Fibroblast of skin of scalp (primary cell): ENCODE data around the gene RBM18.

Experiments
- DNase-seq: peaks from one replicate; pipeline ENCODE4 v3.0.0-alpha.2; 2013

Gene RBM18

GRCh38 chr9:122221183-122221811 lies 43.3 kb downstream of the RBM18 start:
- no peak for DNase-seq

DNA sequence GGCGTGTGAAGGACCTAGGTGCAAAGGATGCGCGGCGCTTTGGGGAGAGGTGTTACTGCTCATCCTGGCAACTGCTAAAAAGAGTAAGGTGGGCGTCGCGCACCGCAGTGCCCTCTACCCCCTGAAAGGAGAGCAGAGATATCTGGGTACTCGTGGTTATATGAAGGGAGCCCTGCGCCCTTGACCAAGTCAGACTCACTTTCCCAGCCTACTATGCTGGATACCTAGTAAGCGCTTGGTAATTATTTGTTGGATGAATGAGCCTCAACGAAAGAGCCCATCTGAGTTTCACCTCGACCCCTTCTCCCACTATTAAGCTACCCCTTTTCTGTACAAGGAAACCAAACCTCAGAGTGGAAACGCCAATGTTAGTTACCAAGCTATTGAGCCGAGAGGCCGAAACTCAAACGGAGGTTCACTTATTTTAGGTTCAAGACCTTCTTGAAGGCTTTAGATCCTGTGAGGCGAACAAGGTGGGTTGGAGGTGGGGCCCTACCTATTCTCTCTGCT lies 43.9 kb downstream of the RBM18 start:
- no peak for DNase-seq

DNA sequence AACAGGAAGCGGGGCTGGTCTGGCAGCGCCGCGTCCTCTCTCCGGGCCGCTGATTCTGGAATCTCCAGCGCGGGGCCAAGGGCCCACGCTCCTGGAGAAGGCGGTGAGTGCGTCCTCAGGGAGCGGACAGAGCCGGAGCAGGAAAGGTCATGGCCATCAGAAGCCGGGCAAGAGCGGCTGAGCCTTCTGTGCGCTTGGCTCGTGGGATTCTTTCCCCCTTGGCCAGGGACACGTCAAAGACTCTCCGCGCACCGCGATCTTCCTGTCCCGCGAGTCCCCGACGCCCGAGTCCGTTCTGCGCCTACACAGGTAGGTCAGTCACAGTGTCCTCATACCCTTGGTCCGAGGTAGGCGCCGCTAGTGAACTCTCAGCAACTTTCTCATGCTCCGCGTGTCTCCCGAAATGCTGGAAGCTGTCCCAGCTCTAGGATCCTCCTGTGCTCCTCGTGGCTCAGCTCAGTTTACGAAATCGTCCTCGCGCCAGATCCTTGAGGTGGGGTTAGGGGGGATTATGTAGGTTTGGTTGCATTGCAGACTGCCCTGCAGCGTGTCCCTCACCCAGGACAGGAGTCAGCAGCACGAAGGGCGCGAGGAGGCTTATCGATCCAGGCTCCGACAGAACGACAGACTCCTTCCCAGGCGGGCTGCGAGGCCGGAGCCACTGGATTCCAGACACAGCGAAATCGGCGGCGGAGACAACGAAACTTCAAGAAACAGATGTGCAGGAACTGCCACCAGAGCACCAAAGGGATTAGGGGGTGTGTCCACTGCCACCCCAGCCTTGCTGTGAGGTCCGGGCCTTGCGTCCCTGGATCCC lies 44.6 kb downstream of the RBM18 start:
- DNase-seq = no peak

DNA sequence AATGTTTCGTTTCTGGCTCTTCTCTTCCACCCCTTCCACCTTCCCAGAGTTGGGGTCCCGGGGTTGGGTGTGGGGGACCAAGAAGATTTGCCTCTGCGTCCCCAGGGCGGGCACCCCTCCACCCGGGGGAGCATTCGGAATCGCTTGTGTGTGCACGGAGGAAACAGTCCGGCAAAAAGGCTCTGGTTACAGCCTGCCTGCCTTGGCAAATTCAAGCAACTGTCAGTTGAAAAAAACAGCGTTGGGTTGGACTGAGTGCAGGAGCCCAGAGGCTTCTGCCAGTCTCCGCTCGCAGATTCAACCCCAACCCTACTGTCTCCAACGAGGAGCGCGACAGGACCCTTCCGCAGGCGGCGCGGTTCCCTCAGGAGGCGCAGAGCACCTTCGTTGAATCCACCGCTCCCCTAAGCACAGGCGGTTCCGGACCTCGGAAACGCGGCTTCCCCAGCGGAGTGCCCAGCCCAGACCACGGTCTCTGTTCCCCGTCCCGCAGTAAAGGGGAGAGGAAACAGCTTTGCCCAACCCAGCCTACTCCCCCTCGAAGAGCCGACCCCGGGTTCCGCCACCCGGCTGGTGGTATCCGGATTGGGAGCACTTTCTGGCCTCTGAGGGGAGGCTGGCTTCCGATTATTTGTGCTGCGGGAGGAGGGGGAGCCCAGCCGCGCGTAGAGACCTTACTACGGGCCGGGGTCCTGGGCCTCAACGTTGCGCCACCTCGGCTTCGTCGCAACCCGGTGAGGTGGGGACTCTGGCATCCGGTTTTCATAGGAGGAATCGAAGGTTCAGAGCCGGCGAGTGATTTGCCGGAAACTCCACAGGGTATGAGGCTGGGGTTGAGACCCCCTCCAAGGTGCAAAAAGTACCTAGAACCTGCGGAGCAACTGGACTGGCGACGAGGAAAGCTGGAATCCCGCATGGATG lies 45.4 kb downstream of the RBM18 start:
- no peak for DNase-seq

DNA sequence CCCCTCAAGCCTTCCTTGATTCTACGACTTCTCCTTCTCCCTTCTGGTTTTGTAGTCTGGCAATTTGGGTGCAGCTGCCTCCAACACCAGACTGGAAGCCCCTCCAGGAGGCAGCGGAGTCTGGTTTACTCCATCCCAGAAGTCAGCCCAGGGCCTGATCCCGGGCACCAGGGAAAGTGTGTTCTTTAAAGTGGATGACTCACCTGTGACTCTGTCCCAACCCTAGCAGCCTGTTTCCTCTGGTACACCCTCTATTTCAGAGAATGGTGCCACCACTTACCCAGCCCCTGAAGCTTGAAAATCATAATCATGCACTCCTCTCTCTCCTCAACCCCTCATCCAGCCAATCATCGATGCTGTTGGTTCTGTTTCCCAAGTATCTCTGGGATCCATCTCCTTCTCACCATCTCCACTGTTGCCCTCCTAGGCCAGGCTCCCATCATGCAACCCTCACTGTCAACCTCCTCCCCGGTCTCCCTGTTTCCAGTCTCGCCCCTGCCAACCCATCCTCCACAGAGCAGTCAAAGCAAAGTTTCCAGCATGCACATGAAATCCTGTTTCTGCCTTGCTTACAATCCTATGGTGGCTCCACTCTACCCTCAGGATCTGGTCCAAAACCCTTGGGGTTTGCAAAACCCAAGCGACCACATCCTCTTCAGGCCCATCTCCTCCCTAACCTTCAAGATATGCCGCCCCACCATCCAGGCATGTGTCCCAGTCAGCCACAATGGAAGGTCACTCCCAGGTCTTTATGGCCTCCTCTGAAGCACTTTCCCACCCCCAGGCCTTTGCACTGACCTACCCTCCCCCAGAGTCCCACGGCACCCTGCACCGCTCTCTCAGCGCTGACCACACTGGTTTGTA lies 46.3 kb downstream of the RBM18 start:
- no peak for DNase-seq

GRCh38 chr9:122217640-122218039 lies 47.0 kb downstream of the RBM18 start:
- DNase-seq = no peak

- no peak for DNase-seq
Observed at GRCh38 chr9:122216798-122217418, 47.7 kb downstream of the RBM18 start.

DNA sequence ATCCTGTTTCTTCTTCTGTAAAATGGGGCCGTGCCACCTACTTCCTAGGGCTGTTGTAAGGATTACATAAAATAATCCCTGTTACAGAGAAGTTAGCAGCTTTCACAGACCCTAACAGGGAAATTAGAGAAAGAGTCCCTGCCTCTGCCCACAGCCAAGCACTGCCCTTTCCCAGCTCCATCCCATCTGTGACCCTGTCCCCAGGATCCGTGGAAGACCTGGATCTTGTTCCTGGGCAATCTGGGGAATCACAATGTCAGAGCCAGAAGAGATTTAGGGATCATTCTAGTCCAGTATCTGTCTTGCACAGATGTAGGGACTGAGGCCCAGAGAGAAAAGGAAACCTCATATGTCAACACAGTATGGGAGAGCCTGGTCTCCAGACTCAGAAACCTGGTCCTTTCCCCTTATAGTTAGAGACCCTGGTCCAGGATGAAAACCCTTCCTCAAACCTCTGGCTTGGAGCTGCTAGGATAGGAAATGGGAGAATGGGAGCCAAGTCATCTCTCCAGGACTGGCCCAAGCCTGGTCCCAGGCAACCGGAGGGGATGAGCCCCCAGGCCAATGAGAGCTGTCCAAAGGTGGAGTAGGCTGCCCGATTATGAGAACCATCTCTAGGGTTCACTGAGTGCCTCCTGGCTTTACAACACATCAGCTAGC lies 48.4 kb downstream of the RBM18 start:
- DNase-seq = no peak

DNA sequence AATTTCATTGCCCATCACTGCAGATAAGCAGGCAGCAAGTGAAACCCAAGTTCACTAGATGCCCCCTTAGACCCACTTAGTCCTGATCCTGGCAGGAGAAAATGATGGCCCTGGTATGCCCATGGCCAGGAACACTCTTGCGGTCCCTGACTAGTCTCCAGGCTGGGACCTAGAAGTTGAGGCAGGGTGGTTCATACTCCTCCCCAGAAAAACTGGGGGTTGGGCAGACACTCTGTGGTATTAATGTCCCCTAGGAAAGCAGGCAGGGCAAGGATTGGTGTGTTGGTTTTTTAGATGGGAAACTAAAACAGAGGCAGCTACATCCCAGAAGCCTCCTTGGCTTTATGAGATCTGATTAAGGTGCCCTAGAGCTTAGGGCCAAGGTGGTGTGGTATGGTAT lies 49.0 kb downstream of the RBM18 start:
- DNase-seq = no peak

DNA sequence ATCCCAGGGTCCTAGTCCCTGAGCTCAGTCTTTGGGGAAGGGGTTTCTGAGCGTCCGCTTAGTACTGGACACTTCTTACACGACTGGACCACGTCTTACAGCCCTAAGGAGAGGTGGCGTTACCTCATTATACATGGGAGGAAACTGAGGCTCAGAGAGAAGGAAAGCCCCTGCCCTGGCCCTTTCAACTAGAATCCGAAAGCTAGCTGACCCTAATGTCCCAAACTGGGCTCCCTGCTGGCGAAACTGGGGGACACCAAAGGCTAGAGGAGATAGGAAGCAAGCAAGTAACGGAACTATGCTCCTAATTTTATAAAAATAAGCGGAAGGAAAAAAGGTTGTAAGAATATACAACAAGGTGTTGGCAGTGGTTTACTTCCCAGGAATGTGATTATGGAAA lies 50.1 kb downstream of the RBM18 start:
- no peak for DNase-seq

- DNase-seq = no peak
Observed at GRCh38 chr9:122213589-122214413, 50.8 kb downstream of the RBM18 start.

DNA sequence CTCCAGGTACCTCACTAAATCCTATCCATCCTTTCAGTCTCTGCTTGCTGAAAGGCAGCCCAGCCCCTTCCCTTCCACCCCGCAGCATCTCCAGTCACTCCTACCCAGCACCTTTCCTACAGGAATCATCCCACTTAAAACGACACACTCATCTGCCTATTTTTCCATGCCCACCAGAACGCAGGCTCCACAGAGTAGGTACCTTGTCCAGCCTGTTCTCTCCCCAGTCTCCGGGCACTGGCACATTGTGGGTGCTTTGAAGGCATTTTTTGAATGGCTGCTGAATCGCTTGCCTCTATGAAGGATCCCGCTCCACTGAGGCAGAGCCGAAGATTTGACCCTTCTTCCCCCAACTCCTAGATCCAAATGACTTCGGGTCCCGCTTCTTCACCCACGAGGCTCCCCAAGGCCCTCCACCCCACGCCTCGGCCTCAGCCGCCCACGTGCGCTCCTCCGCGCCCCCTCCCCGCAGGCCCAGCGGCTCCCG lies 51.5 kb downstream of the RBM18 start:
- no peak for DNase-seq

DNA sequence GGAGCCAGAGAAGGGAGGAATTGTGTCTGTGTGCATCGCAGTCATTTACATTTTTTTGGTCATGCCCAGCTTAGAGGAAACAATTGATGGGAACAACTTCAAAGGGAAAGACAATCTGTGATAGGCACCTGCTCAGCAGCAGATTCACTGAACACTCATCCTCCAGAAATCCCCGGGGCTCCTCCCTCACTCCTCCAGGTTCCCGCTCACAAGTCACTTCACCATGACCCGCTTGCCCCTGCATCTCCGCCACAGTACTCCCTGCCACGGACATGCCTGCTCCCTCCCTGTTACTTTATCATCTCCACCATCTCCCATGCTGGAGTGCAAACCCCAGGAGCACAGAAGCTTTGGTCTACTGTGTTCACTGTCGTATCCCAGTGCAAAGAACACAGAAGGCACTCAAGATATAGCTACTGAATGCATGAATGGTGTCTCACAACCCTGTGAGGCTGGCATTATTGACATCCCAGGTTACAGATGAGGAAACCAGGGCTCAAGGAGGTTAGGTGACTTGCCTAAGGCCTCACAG lies 52.1 kb downstream of the RBM18 start:
- DNase-seq = no peak

GRCh38 chr9:122209451-122209850 lies 55.2 kb downstream of the RBM18 start:
- DNase-seq = no peak

DNA sequence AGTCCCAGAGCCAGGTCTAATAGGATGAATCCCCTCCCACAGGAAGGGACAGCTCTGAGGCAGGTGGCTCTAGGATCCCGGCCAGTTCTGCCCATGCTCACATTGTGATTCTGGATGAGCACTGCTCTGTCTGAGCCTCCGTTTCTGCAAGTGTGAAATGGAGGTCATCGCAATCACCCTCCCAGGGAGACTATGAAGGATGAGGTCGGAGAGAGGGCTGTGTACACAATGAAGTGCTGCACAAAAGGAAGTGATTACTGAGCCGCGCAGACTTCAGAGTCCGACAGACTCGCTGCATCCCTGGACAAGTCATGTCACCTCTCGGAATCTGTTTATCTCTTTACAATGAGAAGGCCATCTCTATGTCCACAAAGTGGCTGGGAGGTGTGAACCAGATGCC lies 57.5 kb downstream of the RBM18 start:
- no peak for DNase-seq

DNA sequence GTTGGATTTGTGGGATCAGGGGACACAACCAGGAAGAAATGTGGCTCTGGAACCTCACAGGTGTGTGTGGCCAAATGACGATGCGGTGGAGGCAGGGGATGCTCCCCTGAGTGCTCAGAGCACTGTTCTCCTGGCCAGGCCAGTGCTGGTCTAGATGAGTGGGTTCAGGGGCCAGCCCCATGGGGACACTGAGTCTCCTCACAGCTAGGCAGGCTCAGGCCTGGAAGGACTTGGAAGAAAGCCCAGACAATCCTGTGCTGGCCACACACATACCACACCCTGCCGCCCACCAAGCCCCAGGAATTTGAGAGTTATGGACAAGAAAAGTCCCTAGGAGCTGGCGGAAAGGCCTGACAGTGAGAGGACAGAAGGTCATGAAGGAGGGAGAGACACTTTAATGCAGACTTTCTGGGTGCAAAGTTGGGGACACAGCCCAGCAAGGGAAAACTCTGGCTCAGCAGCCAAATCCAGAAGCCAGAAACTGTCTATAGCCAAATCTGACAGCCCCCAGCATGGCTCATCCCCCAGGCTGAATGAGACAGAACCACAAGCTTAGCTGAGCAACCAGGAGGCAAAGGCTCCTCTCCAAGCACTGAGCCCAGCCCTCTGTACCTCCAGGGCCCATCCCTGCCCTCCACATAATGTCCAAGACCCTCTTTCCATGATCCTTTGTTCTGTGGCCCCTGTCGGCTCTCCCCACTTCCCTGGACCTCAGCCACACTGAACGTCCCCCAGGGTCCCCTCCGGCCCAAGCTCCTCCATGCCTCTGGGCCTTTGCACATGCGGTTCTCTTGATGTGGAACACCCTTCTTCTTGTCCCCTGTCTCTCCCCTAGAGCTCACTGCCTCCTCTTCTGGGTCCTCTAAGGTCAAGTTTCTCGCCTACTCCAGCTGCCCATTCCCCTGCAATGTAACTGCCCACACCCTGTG lies 58.3 kb downstream of the RBM18 start:
- peak; percentile 87 for DNase-seq

GRCh38 chr9:122205176-122205575 lies 59.5 kb downstream of the RBM18 start:
- no peak for DNase-seq

- no peak for DNase-seq
Observed at GRCh38 chr9:122204491-122204890, 60.1 kb downstream of the RBM18 start.
